PC-9 (cell line): ENCODE data around the gene HOXA2. TPM values are rescaled to one million over a fixed set of nuclear protein-coding genes. Genes with fewer than 3 reads are reported as not detected.

ENCODE experiments used
- BruUV-seq: library from RNA; stranded (reverse); fragments of 400-500 nt; replicated peaks from 2 replicates; lab custom pipeline; 2021; lab: Mats Ljungman, UMichigan
- CTCF ChIA-PET: fragments of 300-600 bp; sonication (Branson Sonifier 250); formaldehyde crosslinking; loops from one replicate; lab custom pipeline; 2022; ENCODE audit warnings: antibody characterized with exemption; lab: Charles Lee
- POLR2A ChIA-PET: fragments of 300-600 bp; sonication (Branson Sonifier 250); formaldehyde crosslinking; loops from one replicate; lab custom pipeline; 2022; ENCODE audit warnings: antibody characterized with exemption; ENCODE audit not compliant: unreplicated experiment; lab: Charles Lee
- DNase-seq, 2 experiments: peaks; one replicate each; pipeline versions ENCODE4 v3.0.0 to v3.0.0-alpha.2; 2015 to 2022; ENCODE audit warnings: mixed read lengths in 1 of 2
- H2AFZ ChIP-seq: fragments of 200-600 bp; sonication (generic); 2 replicates; pipeline ENCODE4 v1.8.1; 2017; ENCODE audit warnings: antibody characterized with exemption
- H3F3A ChIP-seq: fragments of 200-600 bp; sonication (generic); 2 replicates; pipeline ENCODE4 v1.8.1; 2017; ENCODE audit warnings: antibody characterized with exemption, mild to moderate bottlenecking, low read depth; ENCODE audit not compliant: insufficient read depth
- H3K27ac ChIP-seq: fragments of 200-600 bp; sonication (generic); 2 replicates; pipeline ENCODE4 v1.6.1; 2016; ENCODE audit warnings: mixed run types
- H3K27me3 ChIP-seq: fragments of 200-600 bp; sonication (generic); 2 replicates; pipeline ENCODE4 v1.6.1; 2016; ENCODE audit warnings: low read depth, mixed run types; ENCODE audit not compliant: insufficient read depth
- H3K36me3 ChIP-seq: fragments of 200-600 bp; sonication (generic); 2 replicates; pipeline ENCODE4 v1.6.1; 2016; ENCODE audit warnings: low read depth, mixed run types
- H3K4me1 ChIP-seq: fragments of 200-600 bp; sonication (generic); replicated peaks from 2 replicates; pipeline ENCODE4 v1.6.1; 2016; ENCODE audit warnings: mixed run types; ENCODE audit not compliant: insufficient read depth
- H3K4me2 ChIP-seq: fragments of 200-600 bp; sonication (generic); 2 replicates; pipeline ENCODE4 v1.6.1; 2017; ENCODE audit warnings: mixed run types
- H3K4me3 ChIP-seq: fragments of 200-600 bp; sonication (generic); 2 replicates; pipeline ENCODE4 v1.6.1; 2016; ENCODE audit warnings: mixed run types
- H3K79me2 ChIP-seq: fragments of 200-600 bp; sonication (generic); 2 replicates; pipeline ENCODE4 v1.6.1; 2017; ENCODE audit warnings: low read depth, mixed run types
- H3K9me2 ChIP-seq: fragments of 200-600 bp; sonication (generic); 2 replicates; pipeline ENCODE4 v1.8.1; 2017; ENCODE audit warnings: mild to moderate bottlenecking; ENCODE audit not compliant: insufficient read depth
- H3K9me3 ChIP-seq: fragments of 200-600 bp; sonication (generic); 2 replicates; pipeline ENCODE4 v1.8.1; 2016; ENCODE audit warnings: low read depth; ENCODE audit not compliant: insufficient read depth
- H4K20me1 ChIP-seq: fragments of 200-600 bp; sonication (generic); 2 replicates; pipeline ENCODE4 v1.8.1; 2017; ENCODE audit not compliant: insufficient read depth
- EZH2 ChIP-seq: fragments of 200-600 bp; sonication (generic); IDR thresholded peaks from 2 replicates; pipeline ENCODE4 v1.8.0; 2017; ENCODE audit warnings: antibody characterized with exemption, low read depth
- intact Hi-C: fragments of 100-400 bp; cut with micrococcal nuclease; formaldehyde crosslinking; loops from one replicate; pipeline ENCODE4 v1.10.0; 2022; ENCODE audit not compliant: unreplicated experiment
- total RNA-seq: library from RNA; stranded (reverse); gene quantifications from 2 replicates; pipeline ENCODE4 v1.2.3, GENCODE V29; 2021
- TF ChIP-seq, protein P1 (sequence below): fragments of 200-600 bp; sonication (generic); conservative IDR thresholded peaks from 2 replicates; pipeline ENCODE4 v1.6.1; 2017; ENCODE audit warnings: mixed run types, antibody characterized with exemption, mild to moderate bottlenecking, moderate library complexity

The HOXA2 gene
- total RNA-seq, 1 experiment from 2014 or later, result 6.1 TPM

DNA sequence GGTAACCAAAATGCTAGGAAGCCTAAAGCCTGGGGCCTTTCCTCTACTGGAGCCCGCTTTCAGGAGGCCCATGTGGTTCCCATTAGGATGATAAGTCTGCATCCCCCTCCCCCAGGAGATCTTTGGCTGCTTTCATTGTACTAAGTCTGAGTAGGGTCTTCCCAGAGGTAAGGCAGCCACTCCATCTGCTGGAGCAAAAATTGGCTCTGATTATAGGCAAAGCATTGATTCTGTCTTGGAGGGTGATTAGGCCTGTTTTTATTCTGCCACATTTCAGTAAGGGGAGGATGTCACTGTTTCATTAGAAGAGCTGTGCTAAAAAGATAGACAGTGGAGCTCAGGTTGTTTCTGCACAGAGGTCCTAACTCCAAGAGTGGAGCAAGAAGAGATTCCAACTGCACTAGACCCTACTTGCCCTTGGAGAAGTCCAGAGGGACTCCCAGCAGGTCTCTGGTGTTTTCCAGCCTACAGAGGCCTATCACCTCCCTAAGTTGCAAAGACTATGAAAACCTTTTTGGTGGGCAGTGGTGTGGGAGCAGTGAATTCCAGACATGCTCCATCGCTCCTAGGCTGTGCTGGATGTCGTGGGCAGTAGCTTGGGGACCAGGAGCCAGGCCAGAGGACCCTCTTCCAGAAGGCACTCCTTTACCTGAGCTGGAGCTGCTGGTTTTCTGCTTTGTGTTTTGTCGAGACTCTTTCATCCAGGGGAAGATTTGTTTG, 7.1 kb upstream of the HOXA2 start:
- H3K4me1 ChIP-seq, result peaks cover 29% of the 10 kb centered on the region
- peaks cover 79% of the 10 kb centered on the region for H3K79me2 ChIP-seq
- BruUV-seq, result no TSS peak
- H4K20me1 ChIP-seq, result no peaks in the 10 kb centered on the region
- peaks cover 58% of the 10 kb centered on the region for H3F3A ChIP-seq
- H2AFZ ChIP-seq, result no peak overlapping the region
- H3K4me2 ChIP-seq, result no peak overlapping the region
- H3K9me2 ChIP-seq, result no peaks in the 10 kb centered on the region
- no peak overlapping the region for H3K4me3 ChIP-seq
- H3K27ac ChIP-seq, result no peak overlapping the region
- CTCF ChIA-PET, result no interaction called here
- H3K9me3 ChIP-seq, result no peaks in the 10 kb centered on the region
- intact Hi-C loops, result loop anchor here (5.0 to 10.0 kb wide), 2 partner anchors 82 to 635 kb away; partner anchors contain the start of gene TAX1BP1
- POLR2A ChIA-PET, result no interaction called here
- H3K27me3 ChIP-seq, result no peaks in the 10 kb centered on the region
- DNase-seq, result no peak
- no peak for TF ChIP-seq EZH2
- TF ChIP-seq, protein P1, sequence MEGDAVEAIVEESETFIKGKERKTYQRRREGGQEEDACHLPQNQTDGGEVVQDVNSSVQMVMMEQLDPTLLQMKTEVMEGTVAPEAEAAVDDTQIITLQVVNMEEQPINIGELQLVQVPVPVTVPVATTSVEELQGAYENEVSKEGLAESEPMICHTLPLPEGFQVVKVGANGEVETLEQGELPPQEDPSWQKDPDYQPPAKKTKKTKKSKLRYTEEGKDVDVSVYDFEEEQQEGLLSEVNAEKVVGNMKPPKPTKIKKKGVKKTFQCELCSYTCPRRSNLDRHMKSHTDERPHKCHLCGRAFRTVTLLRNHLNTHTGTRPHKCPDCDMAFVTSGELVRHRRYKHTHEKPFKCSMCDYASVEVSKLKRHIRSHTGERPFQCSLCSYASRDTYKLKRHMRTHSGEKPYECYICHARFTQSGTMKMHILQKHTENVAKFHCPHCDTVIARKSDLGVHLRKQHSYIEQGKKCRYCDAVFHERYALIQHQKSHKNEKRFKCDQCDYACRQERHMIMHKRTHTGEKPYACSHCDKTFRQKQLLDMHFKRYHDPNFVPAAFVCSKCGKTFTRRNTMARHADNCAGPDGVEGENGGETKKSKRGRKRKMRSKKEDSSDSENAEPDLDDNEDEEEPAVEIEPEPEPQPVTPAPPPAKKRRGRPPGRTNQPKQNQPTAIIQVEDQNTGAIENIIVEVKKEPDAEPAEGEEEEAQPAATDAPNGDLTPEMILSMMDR, result no peak
- H3K36me3 ChIP-seq, result peaks cover 41% of the 10 kb centered on the region

DNA sequence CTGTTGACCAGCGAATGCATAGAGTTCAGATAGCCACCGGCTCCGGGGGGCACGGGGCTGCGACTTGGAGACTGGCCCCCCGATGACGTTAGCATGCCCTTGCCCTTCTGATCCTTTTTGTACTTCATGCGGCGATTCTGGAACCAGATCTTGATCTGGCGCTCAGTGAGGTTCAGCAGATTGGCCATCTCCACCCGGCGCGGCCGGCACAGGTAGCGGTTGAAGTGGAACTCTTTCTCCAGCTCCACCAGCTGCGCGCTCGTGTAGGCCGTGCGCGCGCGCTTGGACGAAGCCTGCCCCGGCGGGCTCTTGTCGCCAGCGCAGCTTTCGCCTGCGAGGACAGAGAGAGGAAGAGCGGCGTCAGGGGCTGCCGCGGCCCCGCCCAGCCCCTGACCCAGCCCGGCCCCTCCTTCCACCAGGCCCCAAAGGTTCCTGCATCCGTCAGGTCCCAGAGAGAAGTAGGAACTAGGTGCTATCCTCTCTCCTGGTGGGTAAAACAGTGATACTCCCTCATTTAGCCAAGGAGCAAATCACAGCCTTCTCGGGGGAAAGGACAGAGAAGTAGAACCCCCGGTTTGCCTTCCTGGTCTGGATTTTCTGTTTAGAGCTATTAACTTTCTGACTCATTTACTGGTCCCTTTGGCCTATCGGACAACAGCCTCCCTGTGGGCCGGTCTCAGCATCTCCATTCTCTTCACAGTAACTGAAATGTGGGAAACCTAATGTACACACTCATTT, 6.1 kb upstream of the HOXA2 start:
- H3K27ac ChIP-seq, result 0 out of 2 replicates have a peak overlapping the region, but pooled peaks have one; percentile 4
- no peaks in the 10 kb centered on the region for H3K9me3 ChIP-seq
- H3K27me3 ChIP-seq, result no peaks in the 10 kb centered on the region
- H3K36me3 ChIP-seq, result peaks cover 41% of the 10 kb centered on the region
- TF ChIP-seq, protein P1, result no peak
- TF ChIP-seq EZH2, result no peak
- no peaks in the 10 kb centered on the region for H4K20me1 ChIP-seq
- intact Hi-C loops, result no loop called here
- CTCF ChIA-PET, result interaction anchor here (0.5 kb wide), 1 partner anchor 60 kb away, joined by 4 read pairs; no protein-coding TSS in a partner anchor
- H3K4me2 ChIP-seq, result no peak overlapping the region
- peaks cover 53% of the 10 kb centered on the region for H3F3A ChIP-seq
- no peaks in the 10 kb centered on the region for H3K9me2 ChIP-seq
- POLR2A ChIA-PET, result interaction anchor here (0.5 kb wide), 1 partner anchor 10 kb away, joined by 4 read pairs; no protein-coding TSS in a partner anchor
- H3K4me3 ChIP-seq, result no peak overlapping the region
- BruUV-seq, result no TSS peak
- peaks cover 74% of the 10 kb centered on the region for H3K79me2 ChIP-seq
- no peak overlapping the region for H2AFZ ChIP-seq
- H3K4me1 ChIP-seq, result peaks cover 29% of the 10 kb centered on the region
- no peak for DNase-seq

GRCh38 chr7:27107391-27108381, 5.2 kb upstream of the HOXA2 start:
- H3K27me3 ChIP-seq, result no peaks in the 10 kb centered on the region

More at GRCh38 chr7:27107391-27108381, 5.2 kb upstream of the HOXA2 start:
- Histone ChIP-seq H3K4me3 (no peak overlapping the region), H2AFZ (no peak overlapping the region), H3K79me2 (peaks cover 65% of the 10 kb centered on the region), H3K36me3 (peaks cover 41% of the 10 kb centered on the region), H4K20me1 (no peaks in the 10 kb centered on the region), H3K4me1 (peaks cover 29% of the 10 kb centered on the region), H3K4me2 (no peak overlapping the region), H3K9me3 (no peaks in the 10 kb centered on the region), H3K9me2 (no peaks in the 10 kb centered on the region), H3F3A (peaks cover 46% of the 10 kb centered on the region), H3K27ac (no peak overlapping the region)
- no TSS peak for BruUV-seq
- ChIA-PET POLR2A (no interaction called here), CTCF (no interaction called here)
- intact Hi-C loops, result no loop called here
- TF ChIP-seq, protein P1, result no peak
- TF ChIP-seq EZH2, result no peak
- DNase-seq, result no peak
